Endothelial cell of umbilical vein (primary cell): Measurements from ENCODE around the gene MT1H. TPM values are rescaled to one million over a fixed set of nuclear protein-coding genes. Genes with fewer than 3 reads are reported as not detected.

ENCODE experiments used
- BruUV-seq: library from RNA; stranded (reverse); fragments of 400-500 nt; replicated peaks from 2 replicates; lab custom pipeline; 2021; lab: Mats Ljungman, UMichigan
- CTCF ChIA-PET: fragments of 300-600, 350-600 bp; sonication (Branson Sonifier 250); formaldehyde crosslinking; loops from one replicate; lab custom pipeline; 2021; ENCODE audit warnings: antibody characterized with exemption, inconsistent platforms; lab: Charles Lee
- POLR2A ChIA-PET: fragments of 300-600, 350-600 bp; sonication (Branson Sonifier 250); formaldehyde crosslinking; loops from one replicate; lab custom pipeline; 2021; ENCODE audit warnings: antibody characterized with exemption, inconsistent platforms; lab: Charles Lee
- DNase-seq: peaks from one replicate; pipeline ENCODE4 v3.0.0-alpha.2; 2011; ENCODE audit warnings: low read depth, low spot score
- FAIRE-seq: peaks from 2 replicates; lab custom pipeline; 2011; peaks lifted over from hg19 to GRCh38; lab: Jason Lieb, UNC
- H2AFZ ChIP-seq: 2 replicates; pipeline ENCODE4 v1.6.0; 2012; ENCODE audit warnings: low read depth, low read length, control low read depth, inconsistent platforms
- H3K27ac ChIP-seq: 2 replicates; pipeline ENCODE4 v1.5.1; 2011; ENCODE audit warnings: low read depth, mild to moderate bottlenecking, control low read depth, low read length, moderate library complexity; ENCODE audit not compliant: insufficient read depth
- H3K27me3 ChIP-seq, 2 experiments: 2 replicates each; pipeline versions ENCODE4 v1.6.0 to v1.6.1; 2011; ENCODE audit warnings: low read length in 2 of 2, mixed read lengths in 1 of 2; ENCODE audit not compliant: control insufficient read depth in 2 of 2, insufficient read depth in 2 of 2
- H3K36me3 ChIP-seq, 2 experiments: 2 replicates in 1 of 2; 3 replicates in 1 of 2; pipeline ENCODE4 v1.5.1; 2011; ENCODE audit warnings: low read length in 2 of 2, mild to moderate bottlenecking in 1 of 2, moderate library complexity in 1 of 2; ENCODE audit not compliant: control insufficient read depth in 2 of 2, insufficient read depth in 2 of 2; ENCODE audit errors: extremely low read depth in 1 of 2
- H3K4me1 ChIP-seq: 3 replicates; pipeline ENCODE4 v1.5.1; 2011; ENCODE audit warnings: mild to moderate bottlenecking, low read length; ENCODE audit not compliant: control insufficient read depth, insufficient read depth; ENCODE audit errors: extremely low read depth
- H3K4me2 ChIP-seq: 2 replicates; pipeline ENCODE4 v1.6.1; 2011; ENCODE audit warnings: low read length, control low read depth, mixed read lengths; ENCODE audit not compliant: insufficient read depth
- H3K4me3 ChIP-seq, 3 experiments: fragments of 200-600 bp in 1 of 3; sonication (generic), shearing (Covaris generic) in 1 of 3; replicated peaks in 1 of 3; 2 replicates each; pipeline ENCODE4 v1.5.1; 2011 to 2016; ENCODE audit warnings: control low read depth in 3 of 3, low read length in 3 of 3, mild to moderate bottlenecking in 2 of 3, inconsistent platforms in 1 of 3, low read depth in 1 of 3, moderate library complexity in 1 of 3; ENCODE audit not compliant: insufficient read depth in 1 of 3
- H3K79me2 ChIP-seq: 2 replicates; pipeline ENCODE4 v1.6.0; 2012; ENCODE audit warnings: low read length, inconsistent platforms; ENCODE audit not compliant: control insufficient read depth, insufficient read depth
- H3K9ac ChIP-seq: replicated peaks from 2 replicates; pipeline ENCODE3; 2011; ENCODE audit warnings: low read length, control low read depth; ENCODE audit not compliant: insufficient read depth; ENCODE audit errors: extremely low read depth
- H3K9me1 ChIP-seq: replicated peaks from 3 replicates; pipeline ENCODE4 v1.6.0; 2011; ENCODE audit warnings: mild to moderate bottlenecking, low read length; ENCODE audit not compliant: control insufficient read depth, insufficient read depth; ENCODE audit errors: extremely low read depth
- H3K9me3 ChIP-seq: replicated peaks from 2 replicates; pipeline ENCODE4 v1.5.1; 2012; ENCODE audit warnings: low read length, inconsistent platforms; ENCODE audit not compliant: control insufficient read depth, insufficient read depth
- H4K20me1 ChIP-seq: replicated peaks from 2 replicates; pipeline ENCODE3; 2011; ENCODE audit warnings: mild to moderate bottlenecking, low read length; ENCODE audit not compliant: control insufficient read depth, insufficient read depth; ENCODE audit errors: extremely low read depth
- EZH2 ChIP-seq: IDR thresholded peaks from 2 replicates; pipeline ENCODE4 v1.6.1; 2012; ENCODE audit warnings: borderline replicate concordance, low read depth, mild to moderate bottlenecking, moderate library complexity, low read length, inconsistent platforms; ENCODE audit not compliant: severe bottlenecking
- FOS ChIP-seq: IDR thresholded peaks from 2 replicates; pipeline ENCODE4 v1.6.1; 2011; ENCODE audit warnings: mild to moderate bottlenecking, low read length, moderate library complexity, borderline replicate concordance; ENCODE audit not compliant: insufficient read depth
- GATA2 ChIP-seq: IDR thresholded peaks from 2 replicates; pipeline ENCODE4 v1.7.0; 2011; ENCODE audit warnings: low read depth, mild to moderate bottlenecking, moderate library complexity, mixed read lengths, low read length; ENCODE audit not compliant: insufficient read length, insufficient read depth
- JUN ChIP-seq: IDR thresholded peaks from 2 replicates; pipeline ENCODE4 v1.6.1; 2011; ENCODE audit warnings: borderline replicate concordance, low read depth; ENCODE audit not compliant: insufficient read length, insufficient read depth
- MAX ChIP-seq: IDR thresholded peaks from 2 replicates; pipeline ENCODE4 v1.6.1; 2011; ENCODE audit not compliant: insufficient read depth, insufficient read length
- MYC ChIP-seq: IDR thresholded peaks from one replicate; pipeline ENCODE4 v1.6.1; 2011; ENCODE audit warnings: mild to moderate bottlenecking, low read depth, low read length
- POLR2A ChIP-seq: IDR thresholded peaks from 2 replicates; pipeline ENCODE4 v1.6.1; 2012; ENCODE audit warnings: low read depth, mild to moderate bottlenecking, control low read depth, low read length
- POLR2AphosphoS5 ChIP-seq: IDR thresholded peaks from 2 replicates; pipeline ENCODE4 v1.6.1; 2012; ENCODE audit warnings: low read depth, mild to moderate bottlenecking, control low read depth, low read length, moderate library complexity; ENCODE audit not compliant: insufficient read depth
- dilution Hi-C: fragments of 300-500 bp; cut with MboI; formaldehyde crosslinking; loops from one replicate; pipeline ENCODE4 v1.15.0; 2019; ENCODE audit warnings: low sequenced_read_pairs; ENCODE audit not compliant: extremely low pct_ligation_motif_present
- intact Hi-C: fragments of 100-400 bp; cut with micrococcal nuclease; formaldehyde crosslinking; loops from one replicate; pipeline ENCODE4 v1.10.0; 2022
- polyA plus RNA-seq, 4 experiments: library from polyadenylated mRNA; depleted of rRNA in 3 of 4; stranded (reverse) in 3 of 4; unstranded in 1 of 4; fragments of >200 nt; gene quantifications; 2 replicates each; pipeline versions ENCODE4 v1.2.1 to v1.2.3, GENCODE V29; 2011 to 2012; ENCODE audit warnings: missing spikeins in 1 of 4
- total RNA-seq: library from RNA; stranded (reverse); gene quantifications from 2 replicates; pipeline ENCODE4 v1.2.3, GENCODE V29; 2021
- TF ChIP-seq, protein P1 (sequence below), 2 donors: IDR thresholded peaks; 1 replicate in 1 of 2; 2 replicates in 1 of 2; pipeline ENCODE4 v1.5.1; 2011; ENCODE audit warnings: low read length in 2 of 2, mild to moderate bottlenecking in 2 of 2, moderate library complexity in 2 of 2, control low read depth in 1 of 2, inconsistent platforms in 1 of 2, low read depth in 1 of 2; ENCODE audit not compliant: insufficient read depth in 1 of 2; ENCODE audit errors: extremely low read depth in 1 of 2

Gene MT1H
- total and polyA plus RNA-seq, 2 donors (not counting 3 experiments of a cell fraction or from before 2014, with no cell fraction given), result not detected

DNA sequence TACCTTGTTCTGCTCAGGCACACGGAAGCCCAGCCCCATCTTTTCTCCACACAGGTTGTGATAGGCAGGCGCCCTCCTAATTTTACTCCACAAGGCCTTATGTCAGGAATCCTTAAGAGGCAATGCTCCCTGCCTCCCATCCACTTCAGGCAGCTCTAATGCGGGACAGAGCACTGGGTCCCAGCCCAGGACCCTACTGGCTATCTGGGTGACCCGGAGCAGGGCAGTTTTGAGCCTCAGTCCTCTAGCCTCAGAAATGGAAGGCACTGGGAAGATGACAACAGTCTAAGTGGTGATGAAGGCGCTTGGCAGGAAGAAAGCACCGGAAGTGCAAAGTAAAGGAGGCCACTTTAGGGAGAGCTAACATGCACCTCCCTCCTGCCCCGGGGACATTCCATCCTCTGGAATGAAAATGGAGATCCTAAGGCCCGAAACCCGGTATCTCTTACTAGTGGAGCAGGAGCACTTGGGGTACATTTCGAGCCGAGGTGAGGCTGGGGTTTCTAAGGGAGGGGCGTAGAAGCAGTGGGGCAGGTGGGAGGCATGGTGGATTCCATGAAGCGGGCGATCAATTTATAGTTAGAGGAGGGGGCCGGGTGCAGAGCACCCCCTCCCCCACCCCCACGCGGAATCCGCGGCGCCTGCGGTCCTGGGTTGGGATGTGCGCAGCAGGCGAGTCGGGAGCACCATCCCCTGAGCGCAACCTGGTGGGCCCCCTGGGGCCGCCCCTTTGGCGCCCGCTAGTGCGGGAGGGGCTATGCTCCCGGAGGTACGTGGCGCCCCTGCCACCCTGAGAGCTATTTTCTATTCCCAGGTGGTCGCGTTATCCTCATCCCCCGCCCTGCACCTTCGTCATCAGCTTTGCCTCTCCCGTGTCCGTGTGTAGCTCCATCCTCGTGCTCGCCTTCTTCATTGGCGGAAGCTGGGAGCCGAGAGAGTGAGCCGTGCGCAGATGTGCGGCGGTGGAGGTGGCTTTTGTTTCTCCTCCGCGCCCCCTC, 7.0 kb upstream of the MT1H start:
- dilution Hi-C loops, result no loop called here
- no peak overlapping the region for H2AFZ ChIP-seq
- no peak overlapping the region for H3K4me3 ChIP-seq
- no peaks in the 10 kb centered on the region for H3K9me1 ChIP-seq
- DNase-seq (no peak), FAIRE-seq (no peak)
- H3K79me2 ChIP-seq, result no peaks in the 10 kb centered on the region
- H3K9me3 ChIP-seq, result no peaks in the 10 kb centered on the region
- intact Hi-C loops, result no loop called here
- H3K27ac ChIP-seq, result no peak overlapping the region
- H3K4me1 ChIP-seq, result peaks cover 13% of the 10 kb centered on the region
- H3K9ac ChIP-seq, result no peak overlapping the region
- CTCF ChIA-PET, result interaction anchor here (1.5 to 2.9 kb wide), 3 partner anchors 19 to 59 kb away, joined by 4 to 7 read pairs (median 6); no protein-coding TSS in a partner anchor
- no peak overlapping the region for H3K4me2 ChIP-seq
- TF ChIP-seq MAX, result no peak
- TF ChIP-seq EZH2, result peak; percentile 66
- peaks cover 73 to 83% of the 10 kb centered on the region in 2 experiments for H3K27me3 ChIP-seq
- H4K20me1 ChIP-seq, result no peaks in the 10 kb centered on the region
- no peaks in the 10 kb centered on the region for H3K36me3 ChIP-seq
- POLR2A ChIA-PET, result no interaction called here
- BruUV-seq, result no TSS peak

DNA sequence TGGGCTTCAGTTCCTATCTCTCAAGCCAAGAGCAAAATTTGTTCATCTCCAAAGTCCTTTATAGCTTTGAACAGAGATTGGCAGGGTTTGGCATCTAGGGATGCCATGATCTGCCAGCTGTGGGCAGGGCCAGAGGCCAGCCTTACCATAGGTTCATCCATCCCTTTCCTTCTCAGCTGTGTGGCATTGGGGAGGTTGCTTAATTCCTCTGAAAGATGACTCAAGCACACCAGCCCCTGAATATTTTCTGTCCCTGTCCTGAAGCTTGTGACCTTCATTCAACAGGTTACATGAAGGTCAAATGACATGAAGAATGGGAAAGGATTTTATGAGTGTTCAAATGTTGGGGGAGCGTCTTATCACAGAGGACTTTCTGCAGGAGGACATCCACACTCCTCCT, 5.1 kb upstream of the MT1H start:
- ChIA-PET POLR2A (no interaction called here), CTCF (interaction anchor here (0.6 kb wide), 1 partner anchor 11 kb away, joined by 3 read pairs; no protein-coding TSS in a partner anchor)
- Histone ChIP-seq H3K4me1 (peaks cover 6% of the 10 kb centered on the region), H3K79me2 (no peaks in the 10 kb centered on the region), H2AFZ (no peak overlapping the region), H3K36me3 (no peaks in the 10 kb centered on the region), H3K4me2 (no peak overlapping the region), H4K20me1 (no peaks in the 10 kb centered on the region), H3K9ac (no peak overlapping the region), H3K4me3 (no peak overlapping the region), H3K27ac (no peak overlapping the region), H3K9me1 (no peaks in the 10 kb centered on the region), H3K9me3 (no peaks in the 10 kb centered on the region), H3K27me3 (peaks cover 78 to 91% of the 10 kb centered on the region in 2 experiments)
- DNase-seq (no peak), FAIRE-seq (no peak)
- BruUV-seq, result no TSS peak
- TF ChIP-seq MYC, result no peak
- TF ChIP-seq JUN, result no peak
- no peak for TF ChIP-seq POLR2A
- no peak for TF ChIP-seq EZH2
- TF ChIP-seq FOS, result no peak
- TF ChIP-seq MAX, result no peak
- TF ChIP-seq POLR2AphosphoS5, result no peak
- TF ChIP-seq GATA2, result no peak
- TF ChIP-seq, protein P1, sequence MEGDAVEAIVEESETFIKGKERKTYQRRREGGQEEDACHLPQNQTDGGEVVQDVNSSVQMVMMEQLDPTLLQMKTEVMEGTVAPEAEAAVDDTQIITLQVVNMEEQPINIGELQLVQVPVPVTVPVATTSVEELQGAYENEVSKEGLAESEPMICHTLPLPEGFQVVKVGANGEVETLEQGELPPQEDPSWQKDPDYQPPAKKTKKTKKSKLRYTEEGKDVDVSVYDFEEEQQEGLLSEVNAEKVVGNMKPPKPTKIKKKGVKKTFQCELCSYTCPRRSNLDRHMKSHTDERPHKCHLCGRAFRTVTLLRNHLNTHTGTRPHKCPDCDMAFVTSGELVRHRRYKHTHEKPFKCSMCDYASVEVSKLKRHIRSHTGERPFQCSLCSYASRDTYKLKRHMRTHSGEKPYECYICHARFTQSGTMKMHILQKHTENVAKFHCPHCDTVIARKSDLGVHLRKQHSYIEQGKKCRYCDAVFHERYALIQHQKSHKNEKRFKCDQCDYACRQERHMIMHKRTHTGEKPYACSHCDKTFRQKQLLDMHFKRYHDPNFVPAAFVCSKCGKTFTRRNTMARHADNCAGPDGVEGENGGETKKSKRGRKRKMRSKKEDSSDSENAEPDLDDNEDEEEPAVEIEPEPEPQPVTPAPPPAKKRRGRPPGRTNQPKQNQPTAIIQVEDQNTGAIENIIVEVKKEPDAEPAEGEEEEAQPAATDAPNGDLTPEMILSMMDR (IDR thresholded peaks at IDR 0.05; ENCODE audit: extremely low read depth in 1 of 2, insufficient read depth in 1 of 2, low read depth in 1 of 2, low read length in 2 of 2), result no peak
- dilution Hi-C loops (no loop called here), intact Hi-C loops (no loop called here)
